ENCODE results near the gene HDGFL2.

HDGFL2 gene

DNA sequence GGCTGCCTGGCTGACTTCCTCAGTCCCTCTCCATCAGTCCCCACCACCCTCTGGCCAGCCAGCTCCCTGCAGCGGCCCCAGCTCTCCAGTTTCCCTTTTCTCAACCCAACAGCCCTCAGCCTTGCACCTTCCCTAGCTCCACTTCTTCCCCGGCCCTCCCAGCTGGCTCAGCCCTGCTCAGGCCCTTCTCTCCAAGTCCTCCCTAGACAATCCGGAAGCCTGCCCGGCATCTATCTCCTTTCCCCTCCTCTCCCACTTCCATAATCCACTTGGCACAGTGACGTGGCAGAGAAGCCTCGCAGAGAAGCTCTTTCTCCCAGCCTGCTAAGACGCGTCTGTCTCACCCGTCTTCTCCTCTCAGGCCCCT lies 15.6 kb upstream of the HDGFL2 start:
- H3K27ac ChIP-seq (ENCODE audit: low read depth, low read length), result no peak overlapping the region
- WGBS, result 21% methylated on average over 9 of the region's 9 CpGs

GRCh38 chr19:4456843-4457653 lies 15.0 kb upstream of the HDGFL2 start:
- no peaks in the 10 kb centered on the region for H3K27me3 ChIP-seq (ENCODE audit: insufficient read depth, low read length)
- peak overlapping the region; percentile 98 for H3K27ac ChIP-seq (ENCODE audit: low read depth, low read length)
- H3K4me1 ChIP-seq (ENCODE audit: insufficient read depth, low read length), result no peaks in the 10 kb centered on the region; the same call in 1 of the 2 replicates
- peaks cover 13% of the 10 kb centered on the region for H3K36me3 ChIP-seq (ENCODE audit: insufficient read depth, low read length)
- 1% methylated on average over 35 of the region's 53 CpGs for WGBS
- H3K9ac ChIP-seq (ENCODE audit: low read depth, low read length), result peak overlapping the region; percentile 76
- H3K4me3 ChIP-seq (ENCODE audit: low read length), result peak overlapping the region; percentile 77
- H3K9me3 ChIP-seq (ENCODE audit: insufficient read depth, low read depth, low read length), result no peaks in the 10 kb centered on the region

More for the DNA sequence above, 15.6 kb upstream of the HDGFL2 start:
- H3K27me3 ChIP-seq (ENCODE audit: insufficient read depth, low read length), result no peaks in the 10 kb centered on the region
- H3K4me3 ChIP-seq (ENCODE audit: low read length), result peak overlapping the region; percentile 77
- H3K4me1 ChIP-seq (ENCODE audit: insufficient read depth, low read length), result no peaks in the 10 kb centered on the region; the same call in 1 of the 2 replicates
- no peaks in the 10 kb centered on the region for H3K9me3 ChIP-seq (ENCODE audit: insufficient read depth, low read depth, low read length)
- H3K36me3 ChIP-seq (ENCODE audit: insufficient read depth, low read length), result peaks cover 15% of the 10 kb centered on the region
- H3K9ac ChIP-seq (ENCODE audit: low read depth, low read length), result peak overlapping the region; percentile 55; the same call in 1 of the 2 replicates

- H3K4me3 ChIP-seq (ENCODE audit: low read length), result peak within 1 kb of the TSS; percentile 77
- H3K9me3 ChIP-seq (ENCODE audit: insufficient read depth, low read depth, low read length), result no peaks in the 10 kb centered on the region
- H3K27ac ChIP-seq (ENCODE audit: low read depth, low read length), result peak within 1 kb of the TSS; percentile 98
- WGBS, result 18% methylated on average over 46 of the region's 52 CpGs
- H3K36me3 ChIP-seq (ENCODE audit: insufficient read depth, low read length), result peaks cover 5% of the 10 kb centered on the region
- peak within 1 kb of the TSS; percentile 76 for H3K9ac ChIP-seq (ENCODE audit: low read depth, low read length)
- H3K27me3 ChIP-seq (ENCODE audit: insufficient read depth, low read length), result no peaks in the 10 kb centered on the region
- no peaks in the 10 kb centered on the region; the same call in 1 of the 2 replicates for H3K4me1 ChIP-seq (ENCODE audit: insufficient read depth, low read length)
Measured at GRCh38 chr19:4457654-4458395, 14.3 kb upstream of the HDGFL2 start, which contains the start of gene UBXN6. UBXN6 (minus strand) TSS chr19:4457794; CDS start chr19:4457697, 97 bp downstream.

DNA sequence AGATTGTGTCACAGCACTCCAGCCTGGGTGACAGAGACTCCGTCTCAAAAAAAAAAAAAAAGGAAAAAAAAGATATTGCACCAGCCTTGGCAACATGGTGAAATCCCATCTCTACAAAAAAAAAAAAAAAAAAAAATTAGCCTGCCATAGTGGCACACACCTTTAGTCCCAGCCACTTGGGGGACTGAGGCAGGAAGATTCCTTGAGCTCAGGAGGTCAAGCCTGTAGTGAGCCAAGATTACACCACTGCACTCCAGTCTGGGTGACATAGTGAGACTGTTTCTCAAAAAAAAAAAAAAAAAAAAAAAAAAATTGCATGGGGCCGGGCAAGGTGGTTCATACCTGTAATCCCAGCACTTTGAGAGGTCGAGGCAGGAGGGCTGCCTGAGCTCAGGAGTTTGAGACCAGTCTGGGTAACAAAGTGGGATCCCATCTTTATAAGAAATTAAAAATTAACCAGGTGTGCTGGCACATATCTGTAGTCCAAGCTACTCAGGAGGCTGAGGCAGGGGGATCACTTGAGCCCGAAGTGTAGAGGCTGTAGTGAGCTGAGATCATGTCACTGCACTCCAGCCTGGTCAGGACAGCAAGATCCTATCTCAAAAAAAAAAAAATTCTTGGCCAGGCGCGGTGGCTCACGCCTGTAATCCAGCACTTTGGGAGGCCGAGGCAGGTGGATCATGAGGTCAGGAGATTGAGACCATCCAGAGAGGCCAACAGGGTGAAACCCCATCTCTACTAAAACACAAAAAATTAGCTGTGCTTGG lies 7.1 kb upstream of the HDGFL2 start:
- no peaks in the 10 kb centered on the region for H3K4me1 ChIP-seq (ENCODE audit: insufficient read depth, low read length)
- no peak overlapping the region for H3K27ac ChIP-seq (ENCODE audit: low read depth, low read length)
- H3K36me3 ChIP-seq (ENCODE audit: insufficient read depth, low read length), result no peaks in the 10 kb centered on the region
- no peaks in the 10 kb centered on the region for H3K9me3 ChIP-seq (ENCODE audit: insufficient read depth, low read depth, low read length)
- no peak overlapping the region for H3K4me3 ChIP-seq (ENCODE audit: low read length)
- H3K27me3 ChIP-seq (ENCODE audit: insufficient read depth, low read length), result no peaks in the 10 kb centered on the region
- WGBS, result 79% methylated on average over 8 of the region's 8 CpGs
- H3K9ac ChIP-seq (ENCODE audit: low read depth, low read length), result no peak overlapping the region

- 97% methylated on average over 3 of the region's 3 CpGs for WGBS
- H3K4me3 ChIP-seq (ENCODE audit: low read length), result no peak overlapping the region
- no peak overlapping the region for H3K27ac ChIP-seq (ENCODE audit: low read depth, low read length)
- H3K9me3 ChIP-seq (ENCODE audit: insufficient read depth, low read depth, low read length), result no peaks in the 10 kb centered on the region
- H3K4me1 ChIP-seq (ENCODE audit: insufficient read depth, low read length), result no peaks in the 10 kb centered on the region
- no peaks in the 10 kb centered on the region for H3K36me3 ChIP-seq (ENCODE audit: insufficient read depth, low read length)
- no peaks in the 10 kb centered on the region for H3K27me3 ChIP-seq (ENCODE audit: insufficient read depth, low read length)
- no peak overlapping the region for H3K9ac ChIP-seq (ENCODE audit: low read depth, low read length)
Measured at GRCh38 chr19:4467835-4468234, 4.3 kb upstream of the HDGFL2 start.

DNA sequence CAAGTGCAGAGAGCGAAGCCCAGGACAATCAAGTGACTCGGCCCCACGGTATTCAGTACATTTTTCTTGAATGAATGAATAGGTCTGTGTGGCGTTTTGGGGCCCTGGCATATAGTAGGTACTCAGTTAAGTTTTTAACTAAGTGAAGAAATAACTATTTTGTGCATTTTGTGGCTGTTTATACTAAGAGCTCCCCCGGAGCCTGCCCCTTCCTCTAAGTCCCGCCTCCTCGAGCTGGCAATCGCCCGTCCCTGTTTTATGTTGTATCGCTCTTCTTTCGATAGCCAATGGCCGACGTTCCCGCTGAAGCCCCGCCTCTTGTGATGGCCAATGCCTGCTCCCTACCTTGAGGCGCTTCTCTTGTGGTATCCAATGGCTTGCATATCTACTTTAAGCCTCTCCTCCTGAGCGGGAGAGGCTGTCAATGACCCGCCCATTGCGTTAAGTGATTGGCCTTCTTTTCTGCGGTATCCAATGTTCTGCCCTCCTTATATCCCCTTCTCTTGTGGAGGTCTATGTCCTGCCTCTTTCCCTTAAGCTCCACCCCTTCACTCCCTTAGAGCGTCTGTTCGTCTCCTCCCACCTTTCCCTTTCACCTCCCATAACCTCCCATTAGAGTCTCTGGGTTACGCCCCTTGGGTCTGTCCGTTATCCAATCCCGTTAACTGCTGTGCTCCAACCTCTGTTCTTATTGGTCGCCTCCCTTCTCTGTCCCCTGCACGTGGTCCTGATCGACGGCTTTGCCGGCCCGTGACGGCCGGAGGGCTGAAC lies 509 bp upstream of the HDGFL2 start:
- 2% methylated on average over 33 of the region's 33 CpGs for WGBS
- Histone ChIP-seq H3K9ac (ENCODE audit: low read depth, low read length) (peak overlapping the region; percentile 33; the same call in 1 of the 2 replicates), H3K9me3 (ENCODE audit: insufficient read depth, low read depth, low read length) (no peaks in the 10 kb centered on the region), H3K36me3 (ENCODE audit: insufficient read depth, low read length) (peaks cover 11% of the 10 kb centered on the region), H3K4me1 (ENCODE audit: insufficient read depth, low read length) (peaks cover 3% of the 10 kb centered on the region; the same call in 1 of the 2 replicates), H3K27me3 (ENCODE audit: insufficient read depth, low read length) (no peaks in the 10 kb centered on the region), H3K4me3 (ENCODE audit: low read length) (peak overlapping the region; percentile 54), H3K27ac (ENCODE audit: low read depth, low read length) (peak overlapping the region; percentile 27; the same call in 1 of the 2 replicates)

DNA sequence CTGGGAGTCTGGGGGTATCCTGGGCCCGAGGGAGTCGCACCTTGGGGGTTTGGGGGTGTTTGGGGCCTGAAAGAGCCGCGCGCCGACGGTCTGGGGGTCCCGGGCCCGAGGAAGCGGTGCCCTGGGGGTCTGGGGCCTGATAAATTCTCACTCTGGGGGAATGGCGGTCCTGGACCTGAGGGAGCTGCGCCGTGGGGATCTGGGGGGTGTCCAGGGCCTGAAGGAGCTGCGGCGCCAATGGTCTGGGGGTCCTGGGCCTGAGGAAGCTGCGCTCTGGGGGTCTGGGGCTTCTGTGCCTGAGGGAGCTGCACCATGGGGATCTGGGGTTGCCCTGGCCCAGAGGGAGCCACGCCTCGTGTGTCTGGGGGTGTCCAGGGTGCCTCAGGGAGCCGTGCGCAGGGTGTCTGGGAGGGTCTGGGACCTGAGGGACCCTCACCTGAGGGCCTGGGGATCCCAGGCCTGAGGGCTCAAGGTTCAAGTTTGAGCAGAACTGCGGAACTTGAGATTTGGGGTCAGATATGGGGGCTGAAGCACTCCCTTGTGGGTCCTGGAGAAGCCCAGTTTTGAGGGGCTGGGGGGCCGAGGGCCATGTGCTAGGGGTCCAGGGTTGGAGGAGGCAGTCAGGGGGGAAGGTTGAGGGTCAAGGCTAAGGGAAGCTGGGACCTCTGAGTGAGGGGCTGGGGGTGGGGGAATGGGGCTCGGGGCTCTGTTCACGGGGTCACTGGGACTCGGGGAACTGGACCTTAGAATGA lies 1.1 kb downstream of the HDGFL2 start:
- no peaks in the 10 kb centered on the region for H3K9me3 ChIP-seq (ENCODE audit: insufficient read depth, low read depth, low read length)
- 27% methylated on average over 25 of the region's 25 CpGs for WGBS
- peaks cover 3% of the 10 kb centered on the region; the same call in 1 of the 2 replicates for H3K4me1 ChIP-seq (ENCODE audit: insufficient read depth, low read length)
- H3K4me3 ChIP-seq (ENCODE audit: low read length), result peak overlapping the region; percentile 54
- H3K27ac ChIP-seq (ENCODE audit: low read depth, low read length), result no peak overlapping the region; the same call in 1 of the 2 replicates
- H3K9ac ChIP-seq (ENCODE audit: low read depth, low read length), result peak overlapping the region; percentile 63
- no peaks in the 10 kb centered on the region for H3K27me3 ChIP-seq (ENCODE audit: insufficient read depth, low read length)
- H3K36me3 ChIP-seq (ENCODE audit: insufficient read depth, low read length), result peaks cover 23% of the 10 kb centered on the region

- Histone ChIP-seq H3K27ac (ENCODE audit: low read depth, low read length) (peak overlapping the region; percentile 64), H3K36me3 (ENCODE audit: insufficient read depth, low read length) (peaks cover 28% of the 10 kb centered on the region), H3K27me3 (ENCODE audit: insufficient read depth, low read length) (no peaks in the 10 kb centered on the region), H3K4me3 (ENCODE audit: low read length) (peak overlapping the region; percentile 54), H3K4me1 (ENCODE audit: insufficient read depth, low read length) (peaks cover 3% of the 10 kb centered on the region; the same call in 1 of the 2 replicates), H3K9ac (ENCODE audit: low read depth, low read length) (peak overlapping the region; percentile 50), H3K9me3 (ENCODE audit: insufficient read depth, low read depth, low read length) (no peaks in the 10 kb centered on the region)
- WGBS, result 15% methylated on average over 23 of the region's 23 CpGs
Measured at GRCh38 chr19:4473763-4474513, 1.8 kb downstream of the HDGFL2 start.

GRCh38 chr19:4474514-4475022 lies 2.5 kb downstream of the HDGFL2 start:
- 15% methylated on average over 12 of the region's 13 CpGs for WGBS
- H3K27ac ChIP-seq (ENCODE audit: low read depth, low read length), result peak overlapping the region; percentile 64
- peak overlapping the region; percentile 50; the same call in 1 of the 2 replicates for H3K9ac ChIP-seq (ENCODE audit: low read depth, low read length)

More at GRCh38 chr19:4474514-4475022, 2.5 kb downstream of the HDGFL2 start:
- Histone ChIP-seq H3K36me3 (ENCODE audit: insufficient read depth, low read length) (peaks cover 31% of the 10 kb centered on the region), H3K9me3 (ENCODE audit: insufficient read depth, low read depth, low read length) (no peaks in the 10 kb centered on the region), H3K4me3 (ENCODE audit: low read length) (peak overlapping the region; percentile 54), H3K27me3 (ENCODE audit: insufficient read depth, low read length) (no peaks in the 10 kb centered on the region), H3K4me1 (ENCODE audit: insufficient read depth, low read length) (peaks cover 3% of the 10 kb centered on the region; the same call in 1 of the 2 replicates)
